ENCODE results near the gene ARAP3. TPM values are rescaled to one million over a fixed set of nuclear protein-coding genes. Genes with fewer than 3 reads are reported as not detected.
A peak's percentile ranks its signal among the peaks of the same experiment; 100 is the strongest.

The ARAP3 gene
- total RNA-seq, 1 experiment from 2014 or later = 27.6 TPM

GRCh38 chr5:141669520-141669919 is 12.5 kb downstream of the ARAP3 start:
- DNase-seq = peak; percentile 58
- H2BK120ac ChIP-seq (ENCODE audit: low read depth, low read length, poor library complexity, severe bottlenecking) = no peak overlapping the region
- no peak overlapping the region for H4K91ac ChIP-seq (ENCODE audit: insufficient read length, low read depth, low read length)
- H3K14ac ChIP-seq (ENCODE audit: insufficient read depth, low read length) = no peak overlapping the region
- no peak overlapping the region for H3K27ac ChIP-seq (ENCODE audit: insufficient read length, low read depth, low read length)
- H3K4me2 ChIP-seq (ENCODE audit: insufficient read depth, insufficient read length, low read length) = no peak overlapping the region
- H3K79me2 ChIP-seq (ENCODE audit: insufficient read depth, low read length) = no peaks in the 10 kb centered on the region
- H2AFZ ChIP-seq (ENCODE audit: low read length) = no peak overlapping the region
- Mint-ChIP-seq H3K9me3 (no peaks in the 10 kb centered on the region), H3K27ac (peak overlapping the region in 2 of 3 experiments; percentile 51 to 66; a peak in 3 of 7 replicates), H3K4me3 (no peak overlapping the region; a peak in 1 of 5 replicates), H3K27me3 (ENCODE audit: low read depth) (no peaks in the 10 kb centered on the region), H3K36me3 (ENCODE audit: insufficient read depth in 1 of 3, low read depth in 3 of 3) (peaks cover 33 to 49% (median 39%) of the 10 kb centered on the region in 3 experiments), H3K4me1 (peaks cover 26 to 39% of the 10 kb centered on the region in 2 experiments)
- H3K23ac ChIP-seq (ENCODE audit: insufficient read length, low read depth, low read length) = no peak overlapping the region
- H3T11ph ChIP-seq (ENCODE audit: low read length) = no peak overlapping the region
- H3K27me3 ChIP-seq (ENCODE audit: insufficient read depth, low read length) = no peaks in the 10 kb centered on the region
- WGBS (ENCODE audit: extremely low coverage, insufficient read length, low lambda C conversion rate) = no CpG with 5 or more reads among the region's 4 CpGs
- no peak overlapping the region for H2BK15ac ChIP-seq (ENCODE audit: low read depth, low read length)
- H4K20me1 ChIP-seq (ENCODE audit: control insufficient read depth, insufficient read depth, insufficient read length) = no peaks in the 10 kb centered on the region
- H2BK5ac ChIP-seq (ENCODE audit: insufficient read length, low read length) = no peak overlapping the region
- no peak overlapping the region for H2BK20ac ChIP-seq (ENCODE audit: low read depth, low read length, poor library complexity, severe bottlenecking)
- peaks cover 2% of the 10 kb centered on the region; the same call in 1 of the 2 replicates for H3K4me1 ChIP-seq (ENCODE audit: insufficient read depth, low read length)
- H3K4ac ChIP-seq (ENCODE audit: low read depth, low read length) = no peak overlapping the region
- H3K56ac ChIP-seq (ENCODE audit: insufficient read length, low read depth, low read length) = no peak overlapping the region
- no peaks in the 10 kb centered on the region for H3K9me3 ChIP-seq (ENCODE audit: control insufficient read depth, low read depth, low read length)
- H3K79me1 ChIP-seq (ENCODE audit: insufficient read depth, low read depth, low read length, poor library complexity, severe bottlenecking) = no peaks in the 10 kb centered on the region
- H2BK12ac ChIP-seq (ENCODE audit: insufficient read length, low read depth, low read length) = no peak overlapping the region
- H2AK5ac ChIP-seq (ENCODE audit: insufficient read length, low read length) = no peak overlapping the region
- H4K5ac ChIP-seq (ENCODE audit: insufficient read length, low read depth, low read length) = no peak overlapping the region
- no peak overlapping the region for H3K18ac ChIP-seq (ENCODE audit: insufficient read length, low read depth, low read length)
- no peak overlapping the region for H3K9ac ChIP-seq (ENCODE audit: extremely low read depth, insufficient read length, low read length)
- no peak overlapping the region for H4K8ac ChIP-seq (replicated peaks; ENCODE audit: insufficient read length, low read depth, low read length)
- H3K23me2 ChIP-seq (ENCODE audit: insufficient read length, low read depth, low read length, poor library complexity, severe bottlenecking) = no peaks in the 10 kb centered on the region
- TF ChIP-seq, protein P1, sequence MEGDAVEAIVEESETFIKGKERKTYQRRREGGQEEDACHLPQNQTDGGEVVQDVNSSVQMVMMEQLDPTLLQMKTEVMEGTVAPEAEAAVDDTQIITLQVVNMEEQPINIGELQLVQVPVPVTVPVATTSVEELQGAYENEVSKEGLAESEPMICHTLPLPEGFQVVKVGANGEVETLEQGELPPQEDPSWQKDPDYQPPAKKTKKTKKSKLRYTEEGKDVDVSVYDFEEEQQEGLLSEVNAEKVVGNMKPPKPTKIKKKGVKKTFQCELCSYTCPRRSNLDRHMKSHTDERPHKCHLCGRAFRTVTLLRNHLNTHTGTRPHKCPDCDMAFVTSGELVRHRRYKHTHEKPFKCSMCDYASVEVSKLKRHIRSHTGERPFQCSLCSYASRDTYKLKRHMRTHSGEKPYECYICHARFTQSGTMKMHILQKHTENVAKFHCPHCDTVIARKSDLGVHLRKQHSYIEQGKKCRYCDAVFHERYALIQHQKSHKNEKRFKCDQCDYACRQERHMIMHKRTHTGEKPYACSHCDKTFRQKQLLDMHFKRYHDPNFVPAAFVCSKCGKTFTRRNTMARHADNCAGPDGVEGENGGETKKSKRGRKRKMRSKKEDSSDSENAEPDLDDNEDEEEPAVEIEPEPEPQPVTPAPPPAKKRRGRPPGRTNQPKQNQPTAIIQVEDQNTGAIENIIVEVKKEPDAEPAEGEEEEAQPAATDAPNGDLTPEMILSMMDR (conservative IDR thresholded peaks at IDR 0.05) = peak; percentile 60

Measured in H9 (cell line).